IMR-90 (cell line): ENCODE measurements around the gene IL6.
"Not testable (repeated sequence)": the region's sequence is repeated elsewhere in the genome, so short reads cannot be mapped to it uniquely, and the experiment has no call there.

Source experiments
- CEBPB ChIP-seq: IDR thresholded peaks from 2 replicates; pipeline ENCODE4 v1.6.1; 2012; ENCODE audit warnings: low read depth, low read length, improper control_type of control experiment
- CHD1 ChIP-seq: IDR thresholded peaks from 2 replicates; pipeline ENCODE4 v1.6.1; 2012; ENCODE audit warnings: low read depth, low read length, improper control_type of control experiment
- MAFK ChIP-seq: IDR thresholded peaks from 2 replicates; pipeline ENCODE4 v1.6.1; 2012; ENCODE audit warnings: low read depth, low read length, improper control_type of control experiment
- MXI1 ChIP-seq: IDR thresholded peaks from 2 replicates; pipeline ENCODE4 v1.6.1; 2012; ENCODE audit warnings: low read depth, mild to moderate bottlenecking, low read length, moderate library complexity, borderline replicate concordance
- POLR2A ChIP-seq: IDR thresholded peaks from 2 replicates; pipeline ENCODE4 v1.6.1; 2012; ENCODE audit warnings: mild to moderate bottlenecking, low read depth, low read length
- RAD21 ChIP-seq: IDR thresholded peaks from 2 replicates; pipeline ENCODE4 v1.6.1; 2012; ENCODE audit warnings: low read length, improper control_type of control experiment
- SMC3 ChIP-seq: fragments of 150-350 bp; IDR thresholded peaks from 2 replicates; pipeline ENCODE4 v1.6.1; 2016; ENCODE audit warnings: low read depth, mild to moderate bottlenecking, antibody characterized with exemption, low read length, moderate library complexity
- TF ChIP-seq, protein P1 (sequence below): conservative IDR thresholded peaks from 2 replicates; pipeline ENCODE4 v1.5.1; 2012; ENCODE audit warnings: mild to moderate bottlenecking, low read depth, low read length, improper control_type of control experiment

DNA sequence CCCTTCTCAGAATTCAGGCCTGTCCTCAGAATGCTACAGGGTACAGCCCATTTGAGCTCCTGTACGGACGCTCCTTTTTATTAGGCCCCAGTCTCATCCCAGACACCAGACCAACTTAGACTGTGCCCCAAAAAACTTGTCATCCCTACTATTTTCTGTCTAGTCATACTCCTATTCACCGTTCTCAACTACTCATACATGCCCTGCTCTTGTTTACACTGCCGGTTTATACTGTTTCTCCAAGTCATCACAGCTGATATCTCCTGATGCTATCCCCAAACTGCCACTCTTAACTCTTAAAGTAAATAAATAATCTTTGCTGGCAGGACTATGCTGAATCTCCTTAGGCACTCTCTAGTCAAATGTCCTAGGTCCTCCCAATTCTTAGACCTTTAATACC, 18.8 kb upstream of the IL6 start:
- TF ChIP-seq, protein P1, sequence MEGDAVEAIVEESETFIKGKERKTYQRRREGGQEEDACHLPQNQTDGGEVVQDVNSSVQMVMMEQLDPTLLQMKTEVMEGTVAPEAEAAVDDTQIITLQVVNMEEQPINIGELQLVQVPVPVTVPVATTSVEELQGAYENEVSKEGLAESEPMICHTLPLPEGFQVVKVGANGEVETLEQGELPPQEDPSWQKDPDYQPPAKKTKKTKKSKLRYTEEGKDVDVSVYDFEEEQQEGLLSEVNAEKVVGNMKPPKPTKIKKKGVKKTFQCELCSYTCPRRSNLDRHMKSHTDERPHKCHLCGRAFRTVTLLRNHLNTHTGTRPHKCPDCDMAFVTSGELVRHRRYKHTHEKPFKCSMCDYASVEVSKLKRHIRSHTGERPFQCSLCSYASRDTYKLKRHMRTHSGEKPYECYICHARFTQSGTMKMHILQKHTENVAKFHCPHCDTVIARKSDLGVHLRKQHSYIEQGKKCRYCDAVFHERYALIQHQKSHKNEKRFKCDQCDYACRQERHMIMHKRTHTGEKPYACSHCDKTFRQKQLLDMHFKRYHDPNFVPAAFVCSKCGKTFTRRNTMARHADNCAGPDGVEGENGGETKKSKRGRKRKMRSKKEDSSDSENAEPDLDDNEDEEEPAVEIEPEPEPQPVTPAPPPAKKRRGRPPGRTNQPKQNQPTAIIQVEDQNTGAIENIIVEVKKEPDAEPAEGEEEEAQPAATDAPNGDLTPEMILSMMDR: not testable (repeated sequence)
- TF ChIP-seq POLR2A, CHD1, SMC3, RAD21, MXI1, MAFK, CEBPB: not testable (repeated sequence)
